IMR-90 (cell line): Measurements from ENCODE around the gene SLC4A3. TPM values are rescaled to one million over a fixed set of nuclear protein-coding genes. Genes with fewer than 3 reads are reported as not detected.

Experiments
- ATAC-seq: fragments of 200-7000 bp; cut with Tn5 transposase; 2 replicates; pipeline ENCODE4 v1.9.1; 2020; ENCODE audit warnings: low read depth, mild to moderate bottlenecking, moderate library complexity
- BruUV-seq: library from RNA; stranded (reverse); fragments of 400-500 nt; replicated peaks from 2 replicates; lab custom pipeline; 2021; lab: Mats Ljungman, UMichigan
- CTCF ChIA-PET: fragments of 300-600 bp; formaldehyde crosslinking; extraction: SDS; loops from one replicate; lab custom pipeline; 2021; ENCODE audit warnings: antibody characterized with exemption; lab: Yijun Ruan, JAX
- POLR2A ChIA-PET: fragments of 300-600 bp; sonication (Branson Sonifier 250); formaldehyde crosslinking; loops from one replicate; lab custom pipeline; 2022; ENCODE audit warnings: antibody characterized with exemption; ENCODE audit not compliant: unreplicated experiment; lab: Charles Lee
- DNase-seq: peaks from one replicate; pipeline ENCODE4 v3.0.0; 2013
- H2AFZ ChIP-seq: replicated peaks from 2 replicates; pipeline ENCODE3; 2013; ENCODE audit warnings: low read length, mild to moderate bottlenecking; ENCODE audit not compliant: poor library complexity
- H2AK5ac ChIP-seq: 2 replicates; pipeline ENCODE4 v1.6.1; 2013; ENCODE audit warnings: low read depth, low read length, inconsistent platforms
- H2AK9ac ChIP-seq: replicated peaks from 2 replicates; pipeline ENCODE3; 2013; ENCODE audit warnings: mild to moderate bottlenecking, low read depth, low read length, moderate library complexity; ENCODE audit not compliant: poor library complexity
- H2BK120ac ChIP-seq: 2 replicates; pipeline ENCODE4 v1.6.1; 2013; ENCODE audit warnings: low read depth, low read length, inconsistent platforms
- H2BK15ac ChIP-seq: 3 replicates; pipeline ENCODE4 v1.6.1; 2013; ENCODE audit warnings: low read depth, low read length, inconsistent platforms
- H2BK20ac ChIP-seq: 2 replicates; pipeline ENCODE4 v1.6.1; 2013; ENCODE audit warnings: low read depth, mild to moderate bottlenecking, inconsistent platforms, low read length, moderate library complexity
- H2BK5ac ChIP-seq: 2 replicates; pipeline ENCODE4 v1.6.1; 2013; ENCODE audit warnings: mild to moderate bottlenecking, low read depth, low read length, inconsistent platforms; ENCODE audit not compliant: poor library complexity, severe bottlenecking
- H3K14ac ChIP-seq: replicated peaks from 2 replicates; pipeline ENCODE4 v1.6.1; 2013; ENCODE audit warnings: low read depth, low read length, inconsistent platforms
- H3K18ac ChIP-seq: 2 replicates; pipeline ENCODE4 v1.6.1; 2013; ENCODE audit warnings: low read depth, low read length, control low read depth
- H3K23ac ChIP-seq: 2 replicates; pipeline ENCODE4 v1.6.1; 2013; ENCODE audit warnings: low read depth, low read length, inconsistent platforms
- H3K27ac ChIP-seq: 2 replicates; pipeline ENCODE4 v1.5.1; 2013; ENCODE audit warnings: mild to moderate bottlenecking, control low read depth, low read length; ENCODE audit not compliant: insufficient read depth
- H3K27me3 ChIP-seq: 2 replicates; pipeline ENCODE4 v1.6.1; 2013; ENCODE audit warnings: low read length; ENCODE audit not compliant: control insufficient read depth, insufficient read depth
- H3K36me3 ChIP-seq: 2 replicates; pipeline ENCODE4 v1.6.1; 2013; ENCODE audit warnings: low read length, mixed read lengths; ENCODE audit not compliant: control insufficient read depth, insufficient read depth
- H3K4ac ChIP-seq: 2 replicates; pipeline ENCODE4 v1.6.1; 2013; ENCODE audit warnings: low read depth, low read length, inconsistent platforms
- H3K4me1 ChIP-seq: 2 replicates; pipeline ENCODE4 v1.6.1; 2013; ENCODE audit warnings: low read length, mixed read lengths; ENCODE audit not compliant: control insufficient read depth, insufficient read depth
- H3K4me2 ChIP-seq: 2 replicates; pipeline ENCODE4 v1.6.1; 2013; ENCODE audit warnings: low read depth, mild to moderate bottlenecking, control low read depth, low read length, moderate library complexity
- H3K4me3 ChIP-seq: 2 replicates; pipeline ENCODE4 v1.5.1; 2013; ENCODE audit warnings: low read depth, mild to moderate bottlenecking, control low read depth, low read length, moderate library complexity; ENCODE audit not compliant: insufficient read depth
- H3K56ac ChIP-seq: 2 replicates; pipeline ENCODE4 v1.6.1; 2013; ENCODE audit warnings: low read length, inconsistent platforms; ENCODE audit not compliant: insufficient read depth; ENCODE audit errors: extremely low read depth
- H3K79me1 ChIP-seq, 2 experiments: 2 replicates each; pipeline ENCODE4 v1.6.1; 2013; ENCODE audit warnings: low read length in 2 of 2, inconsistent platforms in 1 of 2, low read depth in 1 of 2
- H3K9ac ChIP-seq: 2 replicates; pipeline ENCODE4 v1.6.1; 2013; ENCODE audit warnings: low read depth, low read length, control low read depth
- H3K9me1 ChIP-seq: 2 replicates; pipeline ENCODE4 v1.6.1; 2013; ENCODE audit warnings: low read length, inconsistent platforms; ENCODE audit not compliant: insufficient read depth
- H3K9me3 ChIP-seq: 2 replicates; pipeline ENCODE4 v1.6.1; 2013; ENCODE audit warnings: low read length; ENCODE audit not compliant: control insufficient read depth, insufficient read depth
- H4K20me1 ChIP-seq: 2 replicates; pipeline ENCODE4 v1.6.1; 2013; ENCODE audit warnings: low read length, inconsistent platforms; ENCODE audit not compliant: insufficient read depth
- H4K5ac ChIP-seq: 2 replicates; pipeline ENCODE4 v1.6.1; 2013; ENCODE audit warnings: mild to moderate bottlenecking, low read depth, low read length, control low read depth
- H4K8ac ChIP-seq, 2 experiments: 2 replicates each; pipeline ENCODE4 v1.6.1; 2013; ENCODE audit warnings: low read depth in 2 of 2, low read length in 2 of 2, control low read depth in 1 of 2, inconsistent platforms in 1 of 2
- H4K91ac ChIP-seq: 2 replicates; pipeline ENCODE4 v1.6.1; 2013; ENCODE audit warnings: low read depth, low read length, inconsistent platforms; ENCODE audit not compliant: insufficient read depth
- BHLHE40 ChIP-seq: fragments of 150-350 bp; IDR thresholded peaks from 2 replicates; pipeline ENCODE4 v1.6.1; 2016; ENCODE audit warnings: mild to moderate bottlenecking, low read depth, low read length
- CEBPB ChIP-seq: IDR thresholded peaks from 2 replicates; pipeline ENCODE4 v1.6.1; 2012; ENCODE audit warnings: low read depth, low read length, improper control_type of control experiment
- MAFK ChIP-seq: IDR thresholded peaks from 2 replicates; pipeline ENCODE4 v1.6.1; 2012; ENCODE audit warnings: low read depth, low read length, improper control_type of control experiment
- MAZ ChIP-seq: IDR thresholded peaks from 2 replicates; pipeline ENCODE4 v1.6.1; 2012; ENCODE audit warnings: low read depth, mild to moderate bottlenecking, low read length, improper control_type of control experiment, moderate library complexity, borderline replicate concordance
- MXI1 ChIP-seq: IDR thresholded peaks from 2 replicates; pipeline ENCODE4 v1.6.1; 2012; ENCODE audit warnings: low read depth, mild to moderate bottlenecking, low read length, moderate library complexity, borderline replicate concordance
- RCOR1 ChIP-seq: IDR thresholded peaks from 2 replicates; pipeline ENCODE4 v1.6.1; 2012; ENCODE audit warnings: mild to moderate bottlenecking, low read length, improper control_type of control experiment; ENCODE audit not compliant: insufficient replicate concordance
- RFX5 ChIP-seq: IDR thresholded peaks from 2 replicates; pipeline ENCODE4 v1.8.0; 2012; ENCODE audit warnings: low read depth, mild to moderate bottlenecking, low read length, moderate library complexity
- SMC3 ChIP-seq: fragments of 150-350 bp; IDR thresholded peaks from 2 replicates; pipeline ENCODE4 v1.6.1; 2016; ENCODE audit warnings: low read depth, mild to moderate bottlenecking, antibody characterized with exemption, low read length, moderate library complexity
- WGBS, 2 experiments: methylation state at CpG; one replicate each; pipeline versions ENCODE4 v1.1.5 to v1.1.7; 2013; ENCODE audit warnings: missing lambda C conversion rate in 2 of 2; ENCODE audit not compliant: insufficient read length in 1 of 2; ENCODE audit errors: extremely low coverage in 2 of 2; 5-methylcytosine and 5-hydroxymethylcytosine counted together
- dilution Hi-C: fragments of 300-500 bp; cut with HindIII; formaldehyde crosslinking; loops from one replicate; pipeline ENCODE4 v1.14.3; 2018; ENCODE audit warnings: low sequenced_read_pairs; ENCODE audit not compliant: unreplicated experiment
- in situ Hi-C: fragments of 300-500 bp; cut with MboI; formaldehyde crosslinking; loops from 3 replicates; pipeline ENCODE4 v1.14.3; 2019; ENCODE audit warnings: low sequenced_read_pairs, inconsistent platforms, mixed read lengths
- intact Hi-C: fragments of 100-400 bp; cut with micrococcal nuclease; formaldehyde crosslinking; loops from 2 replicates; pipeline ENCODE4 v1.10.0; 2022
- polyA plus RNA-seq, 3 experiments: library from polyadenylated mRNA; depleted of rRNA; stranded (reverse); fragments of >200 nt; gene quantifications; 2 replicates each; pipeline ENCODE4 v1.2.3, GENCODE V29; 2012; ENCODE audit warnings: low replicate concordance in 1 of 3
- total RNA-seq: library from RNA; depleted of rRNA; stranded (reverse); fragments of >200 nt; gene quantifications from 2 replicates; pipeline ENCODE4 v1.2.3, GENCODE V29; 2012
- TF ChIP-seq, protein P1 (sequence below): fragments of 150-350 bp; IDR thresholded peaks from 2 replicates; pipeline ENCODE4 v1.6.1; 2017; ENCODE audit warnings: mild to moderate bottlenecking, antibody characterized with exemption, low read length, low read depth

Gene SLC4A3
- total and polyA plus RNA-seq, 2 of the 4 experiments (the other 2 are of a cell fraction): 0.90 to 6.1 TPM

DNA sequence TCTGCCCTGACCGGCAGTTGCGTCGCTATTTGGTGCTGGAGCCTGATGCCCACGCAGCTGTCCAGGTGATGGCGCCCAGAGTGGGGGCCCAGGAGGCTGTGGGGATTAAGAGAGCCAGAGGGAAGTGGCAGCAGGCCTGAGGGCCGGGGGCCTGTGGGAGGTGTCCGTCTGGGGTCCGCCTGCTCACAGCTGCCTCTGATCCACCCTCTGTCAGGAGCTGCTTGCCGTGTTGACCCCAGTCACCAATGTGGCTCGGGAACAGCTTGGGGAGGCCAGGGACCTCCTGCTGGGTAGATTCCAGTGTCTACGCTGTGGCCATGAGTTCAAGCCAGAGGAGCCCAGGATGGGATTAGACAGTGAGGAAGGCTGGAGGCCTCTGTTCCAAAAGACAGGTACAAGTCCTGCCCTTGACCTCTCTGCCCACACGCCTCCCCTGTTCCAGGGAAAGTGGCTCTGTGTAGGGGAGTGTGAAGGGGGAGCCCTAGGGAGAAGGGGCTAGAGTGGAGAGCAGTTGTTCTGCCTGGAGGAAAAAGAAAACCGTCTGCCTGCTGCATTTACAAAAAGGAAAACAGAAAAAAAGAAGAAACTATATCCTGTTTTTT is 18.2 kb upstream of the SLC4A3 start:
- 25% methylated on average over 2 of the region's 13 CpGs; no CpG with 5 or more reads in 1 of the 2 experiments for WGBS, 2 experiments
- no peaks in the 10 kb centered on the region for H3K9me1 ChIP-seq
- H3K79me1 ChIP-seq: no peaks in the 10 kb centered on the region; a peak in 1 of 4 replicates
- no peak overlapping the region for H4K91ac ChIP-seq
- no peak overlapping the region for H3K4ac ChIP-seq
- no peak overlapping the region for H3K14ac ChIP-seq
- H2AK9ac ChIP-seq: no peak overlapping the region
- no peaks in the 10 kb centered on the region for H3K27me3 ChIP-seq
- ChIA-PET POLR2A (no interaction called here), CTCF (no interaction called here)
- no peak overlapping the region for H3K4me3 ChIP-seq
- no peak overlapping the region for H2AFZ ChIP-seq
- H4K20me1 ChIP-seq: no peaks in the 10 kb centered on the region
- dilution Hi-C loops (no loop called here), in situ Hi-C loops (no loop called here), intact Hi-C loops (no loop called here)
- no peak overlapping the region for H4K8ac ChIP-seq
- peaks cover 55% of the 10 kb centered on the region for H3K36me3 ChIP-seq
- H2BK120ac ChIP-seq: no peak overlapping the region
- H2AK5ac ChIP-seq: no peak overlapping the region
- H2BK20ac ChIP-seq: no peak overlapping the region
- no peak overlapping the region for H4K5ac ChIP-seq
- BruUV-seq: no TSS peak
- no peak overlapping the region for H2BK5ac ChIP-seq
- H3K9ac ChIP-seq: no peak overlapping the region
- no peak overlapping the region for H2BK15ac ChIP-seq
- H3K27ac ChIP-seq: no peak overlapping the region
- TF ChIP-seq MXI1 (no peak), CEBPB (no peak), BHLHE40 (no peak), MAZ (no peak), SMC3 (no peak), RFX5 (no peak), MAFK (no peak), RCOR1 (no peak)
- TF ChIP-seq, protein P1, sequence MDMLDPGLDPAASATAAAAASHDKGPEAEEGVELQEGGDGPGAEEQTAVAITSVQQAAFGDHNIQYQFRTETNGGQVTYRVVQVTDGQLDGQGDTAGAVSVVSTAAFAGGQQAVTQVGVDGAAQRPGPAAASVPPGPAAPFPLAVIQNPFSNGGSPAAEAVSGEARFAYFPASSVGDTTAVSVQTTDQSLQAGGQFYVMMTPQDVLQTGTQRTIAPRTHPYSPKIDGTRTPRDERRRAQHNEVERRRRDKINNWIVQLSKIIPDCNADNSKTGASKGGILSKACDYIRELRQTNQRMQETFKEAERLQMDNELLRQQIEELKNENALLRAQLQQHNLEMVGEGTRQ: no peak
- DNase-seq (no peak), ATAC-seq (no peak)
- no peak overlapping the region for H3K4me2 ChIP-seq
- no peak overlapping the region for H3K56ac ChIP-seq
- H3K23ac ChIP-seq: no peak overlapping the region
- no peaks in the 10 kb centered on the region for H3K9me3 ChIP-seq
- H3K4me1 ChIP-seq: no peaks in the 10 kb centered on the region
- no peak overlapping the region for H3K18ac ChIP-seq
